Subcutaneous abdominal adipose tissue (tissue), 5 donors: ENCODE data around the gene STK36.

Source experiments
- H3K27ac ChIP-seq: one replicate; pipeline ENCODE4 v1.7.0; 2013; ENCODE audit warnings: low read depth, mild to moderate bottlenecking, inconsistent platforms, low read length, moderate library complexity
- H3K27me3 ChIP-seq, 5 donors: one replicate each; pipeline ENCODE4 v1.7.0; 2013; ENCODE audit warnings: low read length in 5 of 5, inconsistent platforms in 1 of 5; ENCODE audit not compliant: control insufficient read depth in 5 of 5, insufficient read depth in 4 of 5
- H3K36me3 ChIP-seq, 5 donors: one replicate each; pipeline ENCODE4 v1.7.0; 2013; ENCODE audit warnings: low read length in 5 of 5; ENCODE audit not compliant: control insufficient read depth in 5 of 5, insufficient read depth in 5 of 5
- H3K4me1 ChIP-seq, 5 donors: one replicate each; pipeline ENCODE4 v1.7.0; 2013; ENCODE audit warnings: low read length in 5 of 5, mild to moderate bottlenecking in 3 of 5, moderate library complexity in 1 of 5; ENCODE audit not compliant: control insufficient read depth in 5 of 5, insufficient read depth in 5 of 5
- H3K4me3 ChIP-seq, 5 donors: one replicate each; pipeline ENCODE4 v1.7.0; 2013; ENCODE audit warnings: low read length in 5 of 5, low read depth in 1 of 5
- H3K9ac ChIP-seq, 5 donors: one replicate each; pipeline ENCODE4 v1.7.0; 2013; ENCODE audit warnings: low read length in 5 of 5, mild to moderate bottlenecking in 4 of 5, moderate library complexity in 3 of 5
- H3K9me3 ChIP-seq, 5 donors: one replicate each; pipeline ENCODE4 v1.7.0; 2013; ENCODE audit warnings: low read length in 5 of 5; ENCODE audit not compliant: control insufficient read depth in 5 of 5
- donor health status: healthy.
- donor health status: healthy.
- donor health status: healthy.
- donor health status: healthy.
- donor health status: healthy.

STK36 gene

GRCh38 chr2:218744615-218745014 is 72.7 kb downstream of the STK36 start:
- H3K27me3 ChIP-seq = no peaks in the 10 kb centered on the region
- H3K9me3 ChIP-seq = no peaks in the 10 kb centered on the region
- H3K4me3 ChIP-seq = no peak overlapping the region
- peaks cover 0 to 5% (median 0%) of the 10 kb centered on the region in 5 donors for H3K4me1 ChIP-seq
- H3K9ac ChIP-seq = no peak overlapping the region
- H3K36me3 ChIP-seq = peaks cover 5 to 65% (median 56%) of the 10 kb centered on the region in 5 donors
- H3K27ac ChIP-seq = no peak overlapping the region

DNA sequence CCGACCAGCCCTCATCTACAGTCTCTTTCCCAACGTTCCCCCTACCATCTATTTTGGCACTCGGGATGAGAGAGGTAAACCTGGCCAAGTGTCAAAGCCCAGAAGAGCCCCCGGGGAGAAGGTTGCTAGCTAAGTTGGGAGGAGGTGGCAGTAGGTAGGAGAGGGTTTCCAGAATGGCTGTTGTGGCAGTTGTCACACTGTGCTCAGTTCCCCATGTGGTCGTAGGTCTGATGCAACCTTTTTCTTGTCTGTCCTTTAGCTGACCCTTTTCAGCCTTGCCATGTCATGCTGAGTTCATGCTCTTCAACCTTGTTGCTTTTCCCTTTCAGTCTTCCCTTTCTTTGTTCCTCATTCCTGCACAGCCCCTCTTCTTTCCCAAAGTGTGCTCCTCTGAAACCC is 73.3 kb downstream of the STK36 start:
- Histone ChIP-seq H3K9ac (no peak overlapping the region), H3K27me3 (no peaks in the 10 kb centered on the region), H3K36me3 (peaks cover 3 to 65% (median 56%) of the 10 kb centered on the region in 5 donors), H3K4me1 (peaks cover 0 to 5% (median 0%) of the 10 kb centered on the region in 5 donors), H3K4me3 (no peak overlapping the region), H3K27ac (no peak overlapping the region), H3K9me3 (no peaks in the 10 kb centered on the region)

DNA sequence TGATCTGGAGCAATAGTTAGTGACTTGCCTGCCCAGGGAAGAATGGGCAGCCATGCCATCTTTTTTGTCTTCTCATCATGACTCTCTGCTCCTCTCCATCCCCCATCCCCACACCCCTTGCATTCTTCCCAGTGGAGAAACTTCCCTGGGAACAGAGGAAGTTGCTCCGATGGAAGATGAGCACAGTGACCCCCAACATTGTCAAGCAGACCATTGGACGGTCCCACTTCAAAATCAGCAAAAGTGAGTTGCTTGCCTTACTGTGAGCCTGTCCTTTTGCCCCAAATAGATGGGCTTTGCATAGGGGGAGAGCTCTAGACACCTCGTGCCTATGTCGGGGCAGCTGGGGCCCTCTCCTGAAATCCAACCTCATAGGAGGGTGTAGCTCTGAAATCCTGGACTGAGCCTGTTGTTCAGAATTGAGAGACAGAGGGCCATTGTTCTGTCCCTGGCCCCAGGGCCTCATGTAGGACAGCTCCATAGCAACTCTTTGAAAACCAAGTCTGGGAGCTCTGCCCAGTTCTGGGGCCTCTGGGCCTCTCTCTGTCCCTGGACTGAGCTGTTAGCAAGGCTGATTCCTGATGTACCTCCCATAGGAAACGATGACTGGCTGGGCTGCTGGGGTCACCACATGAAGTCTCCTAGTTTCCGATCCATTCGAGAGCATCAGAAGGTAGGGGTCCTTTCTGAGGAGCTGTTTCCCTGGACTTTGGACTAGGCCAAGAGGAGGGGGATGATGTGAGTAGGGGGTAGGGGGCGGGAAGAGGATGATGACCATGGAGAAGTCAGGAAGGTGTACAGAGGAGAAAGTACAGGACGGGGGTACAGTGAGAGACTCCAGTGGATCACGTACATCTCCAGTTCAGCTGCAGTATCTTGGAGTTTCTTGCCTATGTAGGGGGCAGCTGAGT is 73.9 kb downstream of the STK36 start:
- no peak overlapping the region for H3K4me3 ChIP-seq
- peaks cover 0 to 5% (median 0%) of the 10 kb centered on the region in 5 donors for H3K4me1 ChIP-seq
- no peaks in the 10 kb centered on the region for H3K27me3 ChIP-seq
- peaks cover 7 to 65% (median 56%) of the 10 kb centered on the region in 5 donors for H3K36me3 ChIP-seq
- H3K9ac ChIP-seq = no peak overlapping the region
- H3K27ac ChIP-seq = no peak overlapping the region
- H3K9me3 ChIP-seq = no peaks in the 10 kb centered on the region

DNA sequence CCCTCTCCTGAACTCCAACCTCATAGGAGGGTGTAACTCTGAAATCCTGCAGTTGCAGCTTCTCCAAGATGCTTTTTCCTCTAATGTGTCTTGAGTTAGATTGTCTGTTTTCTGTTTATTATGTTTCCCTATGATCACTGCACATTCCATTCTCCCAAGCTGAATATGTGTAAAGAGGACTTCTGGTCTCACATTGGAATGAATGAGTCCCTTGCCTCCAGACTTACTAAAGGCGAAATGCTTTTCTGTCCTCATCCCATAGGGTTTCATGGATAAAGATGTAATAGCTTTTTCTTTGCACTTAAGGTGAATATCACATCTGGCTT is 74.5 kb downstream of the STK36 start:
- H3K36me3 ChIP-seq = peaks cover 8 to 63% (median 56%) of the 10 kb centered on the region in 5 donors

GRCh38 chr2:218746960-218747359 is 75.1 kb downstream of the STK36 start:
- Histone ChIP-seq H3K27me3 (no peaks in the 10 kb centered on the region), H3K4me1 (peaks cover 0 to 5% (median 0%) of the 10 kb centered on the region in 5 donors), H3K9ac (no peak overlapping the region), H3K9me3 (no peaks in the 10 kb centered on the region), H3K4me3 (no peak overlapping the region), H3K27ac (no peak overlapping the region), H3K36me3 (peaks cover 8 to 63% (median 56%) of the 10 kb centered on the region in 5 donors)

More for the DNA sequence above, 74.5 kb downstream of the STK36 start:
- no peak overlapping the region for H3K9ac ChIP-seq
- H3K27me3 ChIP-seq = no peaks in the 10 kb centered on the region
- H3K9me3 ChIP-seq = no peaks in the 10 kb centered on the region
- H3K27ac ChIP-seq = no peak overlapping the region
- H3K4me3 ChIP-seq = no peak overlapping the region
- peaks cover 0 to 5% (median 0%) of the 10 kb centered on the region in 5 donors for H3K4me1 ChIP-seq

- no peak overlapping the region for H3K9ac ChIP-seq
- H3K27ac ChIP-seq = no peak overlapping the region
- peaks cover 13 to 79% (median 75%) of the 10 kb centered on the region in 5 donors for H3K36me3 ChIP-seq
- peaks cover 0 to 5% (median 0%) of the 10 kb centered on the region in 5 donors for H3K4me1 ChIP-seq
- H3K27me3 ChIP-seq = no peaks in the 10 kb centered on the region
- no peaks in the 10 kb centered on the region for H3K9me3 ChIP-seq
- H3K4me3 ChIP-seq = no peak overlapping the region
Observed at GRCh38 chr2:218748741-218749441, 77.0 kb downstream of the STK36 start.
